HEK293 (cell line): ENCODE data around the gene SLC35E1.
A peak's percentile ranks its signal among the peaks of the same experiment; 100 is the strongest.
"Not testable (repeated sequence)": the region's sequence is repeated elsewhere in the genome, so short reads cannot be mapped to it uniquely, and the experiment has no call there.

ENCODE experiments used
- CTCF ChIA-PET: fragments of 350-600 bp; formaldehyde crosslinking; extraction: SDS; loops from one replicate; lab custom pipeline; 2021; ENCODE audit warnings: antibody characterized with exemption; lab: Yijun Ruan, JAX
- POLR2A ChIA-PET: fragments of 300-600 bp; formaldehyde crosslinking; extraction: SDS; loops from one replicate; lab custom pipeline; 2020; ENCODE audit warnings: antibody characterized with exemption, inconsistent platforms; lab: Yijun Ruan, JAX
- H3K27ac ChIP-seq: fragments of 200-500 bp; sonication (Bioruptor generic); 2 replicates; pipeline ENCODE4 v1.5.1; 2014; ENCODE audit warnings: low read depth, low read length, control low read depth, inconsistent platforms; ENCODE audit errors: extremely low read depth
- H3K36me3 ChIP-seq, 2 experiments: fragments of 200-500 bp in 1 of 2; sonication (Bioruptor generic) in 1 of 2; 1 replicate in 1 of 2; 2 replicates in 1 of 2; pipeline ENCODE4 v1.5.1; 2014 to 2017; ENCODE audit warnings: inconsistent platforms in 2 of 2, low read length in 2 of 2; ENCODE audit not compliant: control insufficient read depth in 2 of 2, insufficient read depth in 1 of 2
- H3K4me1 ChIP-seq: fragments of 200-500 bp; sonication (Bioruptor generic); 2 replicates; pipeline ENCODE4 v1.5.1; 2014; ENCODE audit warnings: mild to moderate bottlenecking, low read length, inconsistent platforms; ENCODE audit not compliant: control insufficient read depth, insufficient read depth
- H3K4me3 ChIP-seq: 2 replicates; pipeline ENCODE4 v1.5.1; 2011; ENCODE audit warnings: low read depth, mild to moderate bottlenecking, control low read depth, low read length, moderate library complexity
- H3K9me3 ChIP-seq: fragments of 200-500 bp; sonication (Bioruptor generic); 2 replicates; pipeline ENCODE4 v1.5.1; 2014; ENCODE audit warnings: low read depth, low read length, inconsistent platforms; ENCODE audit not compliant: control insufficient read depth, insufficient read depth
- EGR2 ChIP-seq: fragments of 450-650 bp; formaldehyde crosslinking; IDR thresholded peaks from 2 replicates; pipeline ENCODE4 v1.5.1; 2016; ENCODE audit warnings: low read depth, missing biosample characterization, missing genetic modification characterization
- GLI4 ChIP-seq: fragments of 450-650 bp; formaldehyde crosslinking; IDR thresholded peaks from 2 replicates; pipeline ENCODE4 v1.5.1; 2016; ENCODE audit warnings: missing biosample characterization, missing genetic modification characterization
- KLF9 ChIP-seq: fragments of 450-650 bp; formaldehyde crosslinking; IDR thresholded peaks from 2 replicates; pipeline ENCODE4 v1.5.1; 2016; ENCODE audit warnings: missing biosample characterization, missing genetic modification characterization, low read depth
- PRDM6 ChIP-seq: fragments of 450-650 bp; formaldehyde crosslinking; IDR thresholded peaks from 2 replicates; pipeline ENCODE4 v1.5.1; 2017; ENCODE audit warnings: missing biosample characterization, missing genetic modification characterization
- RBAK ChIP-seq: fragments of 450-650 bp; formaldehyde crosslinking; IDR thresholded peaks from 2 replicates; pipeline ENCODE4 v1.5.1; 2016; ENCODE audit warnings: missing biosample characterization, missing genetic modification characterization
- YY2 ChIP-seq: fragments of 450-650 bp; formaldehyde crosslinking; IDR thresholded peaks from 2 replicates; pipeline ENCODE4 v1.5.1; 2016; ENCODE audit warnings: missing biosample characterization, missing genetic modification characterization
- ZBTB17 ChIP-seq: fragments of 450-650 bp; formaldehyde crosslinking; IDR thresholded peaks from 2 replicates; pipeline ENCODE4 v1.5.1; 2016; ENCODE audit warnings: missing biosample characterization, missing genetic modification characterization
- ZBTB48 ChIP-seq: fragments of 450-650 bp; formaldehyde crosslinking; IDR thresholded peaks from 2 replicates; pipeline ENCODE4 v1.5.1; 2016; ENCODE audit warnings: missing biosample characterization, missing genetic modification characterization
- ZNF121 ChIP-seq: fragments of 450-650 bp; formaldehyde crosslinking; IDR thresholded peaks from 2 replicates; pipeline ENCODE4 v1.5.1; 2016; ENCODE audit warnings: missing biosample characterization, missing genetic modification characterization
- ZNF18 ChIP-seq: fragments of 450-650 bp; formaldehyde crosslinking; IDR thresholded peaks from 2 replicates; pipeline ENCODE4 v1.5.1; 2016; ENCODE audit warnings: missing biosample characterization, missing genetic modification characterization
- ZNF239 ChIP-seq: fragments of 450-650 bp; formaldehyde crosslinking; IDR thresholded peaks from 2 replicates; pipeline ENCODE4 v1.5.1; 2016; ENCODE audit warnings: missing biosample characterization, missing genetic modification characterization
- ZNF354C ChIP-seq: fragments of 450-650 bp; formaldehyde crosslinking; IDR thresholded peaks from 2 replicates; pipeline ENCODE4 v1.5.1; 2016; ENCODE audit warnings: missing biosample characterization, missing genetic modification characterization, low read depth, borderline replicate concordance
- ZNF580 ChIP-seq: fragments of 450-650 bp; formaldehyde crosslinking; IDR thresholded peaks from 2 replicates; pipeline ENCODE4 v1.5.1; 2016; ENCODE audit warnings: missing biosample characterization, missing genetic modification characterization
- ZNF626 ChIP-seq: fragments of 450-650 bp; sonication (Bioruptor Pico); formaldehyde crosslinking; IDR thresholded peaks from 2 replicates; pipeline ENCODE4 v1.5.1; 2018; ENCODE audit warnings: missing biosample characterization, missing genetic modification characterization, inconsistent platforms
- ZNF776 ChIP-seq: fragments of 450-650 bp; formaldehyde crosslinking; IDR thresholded peaks from 2 replicates; pipeline ENCODE4 v1.5.0; 2017; ENCODE audit warnings: missing biosample characterization, missing genetic modification characterization, borderline replicate concordance
- ZSCAN30 ChIP-seq: fragments of 450-650 bp; IDR thresholded peaks from 2 replicates; pipeline ENCODE4 v1.5.1; 2018; ENCODE audit warnings: missing biosample characterization, mild to moderate bottlenecking, missing genetic modification characterization, moderate library complexity
- TF ChIP-seq, protein P1 (sequence below): fragments of 450-650 bp; formaldehyde crosslinking; IDR thresholded peaks from 2 replicates; pipeline ENCODE4 v1.5.1; 2016; ENCODE audit warnings: missing biosample characterization, missing genetic modification characterization

The SLC35E1 gene

GRCh38 chr19:16548956-16549355 is 23.3 kb downstream of the SLC35E1 start:
- H3K36me3 ChIP-seq, result peaks cover 13 to 26% of the 10 kb centered on the region in 2 experiments; a peak in 2 of 3 replicates
- no peaks in the 10 kb centered on the region for H3K4me1 ChIP-seq
- no peaks in the 10 kb centered on the region for H3K9me3 ChIP-seq
- TF ChIP-seq ZNF776 (tag by site-specific recombination), result no peak
- ChIA-PET POLR2A (interaction anchor here (1.0 kb wide), 1 partner anchor 78 kb away, joined by 3 read pairs; no protein-coding TSS in a partner anchor), CTCF (interaction anchor here (0.6 to 0.8 kb wide), 2 partner anchors 11 to 1448 kb away, joined by 3 read pairs; no protein-coding TSS in a partner anchor)
- H3K27ac ChIP-seq, result no peak overlapping the region
- no peak overlapping the region for H3K4me3 ChIP-seq

DNA sequence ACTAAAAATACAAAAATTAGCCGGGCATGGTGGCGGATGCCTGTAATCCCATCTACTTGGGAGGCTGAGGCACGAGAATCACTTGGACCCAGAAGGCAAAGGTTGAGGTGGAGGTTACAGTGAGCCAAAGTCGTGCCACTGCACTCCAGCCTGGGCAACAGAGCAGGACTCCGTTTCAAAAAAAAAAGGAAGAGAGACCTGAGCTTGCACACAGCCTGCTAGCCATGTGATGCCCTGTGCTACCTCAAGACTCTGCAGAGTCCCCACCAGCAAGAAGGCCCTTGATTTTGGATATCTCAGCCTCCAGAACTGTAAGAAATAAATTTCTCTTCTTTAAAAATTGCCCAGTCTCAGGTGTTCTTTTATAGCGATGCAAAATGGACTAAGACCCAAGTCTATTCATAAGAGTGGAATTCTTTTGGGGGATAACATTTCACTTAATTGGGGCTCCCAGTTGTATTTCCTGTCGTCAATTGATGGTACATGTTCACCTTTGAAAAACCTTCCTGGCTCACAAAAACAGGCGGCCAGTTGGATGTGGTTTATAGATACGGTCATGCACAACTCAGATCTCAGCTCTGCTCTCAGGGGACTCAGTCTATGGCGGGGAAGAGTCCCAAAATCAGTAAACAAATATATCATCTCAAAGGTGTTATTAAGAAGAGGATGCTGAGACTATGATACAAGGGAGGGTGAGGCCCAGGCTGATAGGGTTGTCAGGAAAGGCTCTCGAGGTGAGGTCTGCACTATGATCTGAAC is 27.6 kb downstream of the SLC35E1 start:
- Histone ChIP-seq H3K27ac (no peak overlapping the region), H3K4me1 (peaks cover 2% of the 10 kb centered on the region; the same call in 1 of the 2 replicates), H3K9me3 (no peaks in the 10 kb centered on the region), H3K4me3 (no peak overlapping the region), H3K36me3 (peaks cover 14 to 15% of the 10 kb centered on the region in 2 experiments; a peak in 2 of 3 replicates)
- ChIA-PET POLR2A (no interaction called here), CTCF (no interaction called here)
- TF ChIP-seq ZBTB17 (tag by site-specific recombination) (no peak), ZNF239 (no peak), ZNF626 (tag by site-specific recombination) (no peak), YY2 (tag by site-specific recombination) (no peak), GLI4 (tag by site-specific recombination) (no peak), RBAK (tag by site-specific recombination) (no peak), ZNF580 (tag by site-specific recombination) (no peak), PRDM6 (tag by site-specific recombination) (no peak), EGR2 (tag by site-specific recombination) (no peak), ZNF354C (tag by site-specific recombination) (no peak), ZBTB48 (no peak), ZSCAN30 (tag by site-specific recombination) (no peak), KLF9 (tag by site-specific recombination) (no peak), ZNF121 (tag by site-specific recombination) (no peak)
- TF ChIP-seq, protein P1, sequence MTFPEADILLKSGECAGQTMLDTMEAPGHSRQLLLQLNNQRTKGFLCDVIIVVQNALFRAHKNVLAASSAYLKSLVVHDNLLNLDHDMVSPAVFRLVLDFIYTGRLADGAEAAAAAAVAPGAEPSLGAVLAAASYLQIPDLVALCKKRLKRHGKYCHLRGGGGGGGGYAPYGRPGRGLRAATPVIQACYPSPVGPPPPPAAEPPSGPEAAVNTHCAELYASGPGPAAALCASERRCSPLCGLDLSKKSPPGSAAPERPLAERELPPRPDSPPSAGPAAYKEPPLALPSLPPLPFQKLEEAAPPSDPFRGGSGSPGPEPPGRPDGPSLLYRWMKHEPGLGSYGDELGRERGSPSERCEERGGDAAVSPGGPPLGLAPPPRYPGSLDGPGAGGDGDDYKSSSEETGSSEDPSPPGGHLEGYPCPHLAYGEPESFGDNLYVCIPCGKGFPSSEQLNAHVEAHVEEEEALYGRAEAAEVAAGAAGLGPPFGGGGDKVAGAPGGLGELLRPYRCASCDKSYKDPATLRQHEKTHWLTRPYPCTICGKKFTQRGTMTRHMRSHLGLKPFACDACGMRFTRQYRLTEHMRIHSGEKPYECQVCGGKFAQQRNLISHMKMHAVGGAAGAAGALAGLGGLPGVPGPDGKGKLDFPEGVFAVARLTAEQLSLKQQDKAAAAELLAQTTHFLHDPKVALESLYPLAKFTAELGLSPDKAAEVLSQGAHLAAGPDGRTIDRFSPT (tag by site-specific recombination), result no peak
- TF ChIP-seq, all 188 proteins: peak for 0

GRCh38 chr19:16543734-16544133 is 28.5 kb downstream of the SLC35E1 start:
- H3K4me3 ChIP-seq, CTCF ChIA-PET, H3K4me1 ChIP-seq, H3K9me3 ChIP-seq, H3K27ac ChIP-seq: not testable (repeated sequence)
- 0 out of 2 replicates have a peak, but pooled peaks have one; percentile 47 for TF ChIP-seq ZNF18 (tag by site-specific recombination)
- POLR2A ChIA-PET, result interaction anchor here (0.5 to 1.4 kb wide), 5 partner anchors 29 to 116 kb away, joined by 3 to 9 read pairs (median 6); partner anchors contain the start of genes MED26, SLC35E1 and SMIM7
- H3K36me3 ChIP-seq, result peaks cover 16 to 24% of the 10 kb centered on the region in 2 experiments; a peak in 2 of 3 replicates
